22Rv1 (cell line): ENCODE data around the gene MATN4.

Experiments
- ZFX ChIP-seq: fragments of 450-650 bp; IDR thresholded peaks from 2 replicates; pipeline ENCODE4 v1.6.1; 2017; ENCODE audit warnings: antibody characterized with exemption, borderline replicate concordance
- TF ChIP-seq, protein P1 (sequence below): fragments of 450-650 bp; IDR thresholded peaks from 2 replicates; pipeline ENCODE4 v1.5.1; 2017; ENCODE audit warnings: mild to moderate bottlenecking

DNA sequence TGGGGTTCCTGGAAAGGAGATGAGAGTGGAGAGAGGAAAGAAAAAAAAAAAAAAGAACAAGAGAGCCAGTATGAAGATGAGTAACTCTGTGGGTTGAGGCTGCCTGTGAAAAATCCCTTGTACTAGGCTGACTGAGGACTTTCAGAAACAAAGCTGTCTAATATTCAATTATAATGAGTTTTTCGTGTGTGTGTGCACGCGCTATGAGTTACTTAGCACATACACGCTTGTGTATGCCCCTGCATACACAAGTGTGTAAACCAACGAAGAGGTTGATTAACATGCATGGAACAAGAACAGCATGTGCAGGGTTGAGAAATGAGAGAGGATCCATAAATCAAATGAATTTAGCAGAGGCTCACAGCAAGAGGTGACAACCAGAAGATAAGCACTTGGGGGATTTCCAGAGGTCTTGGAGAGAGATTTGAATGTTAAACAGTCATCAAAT lies 6.3 kb downstream of the MATN4 start:
- TF ChIP-seq, protein P1, sequence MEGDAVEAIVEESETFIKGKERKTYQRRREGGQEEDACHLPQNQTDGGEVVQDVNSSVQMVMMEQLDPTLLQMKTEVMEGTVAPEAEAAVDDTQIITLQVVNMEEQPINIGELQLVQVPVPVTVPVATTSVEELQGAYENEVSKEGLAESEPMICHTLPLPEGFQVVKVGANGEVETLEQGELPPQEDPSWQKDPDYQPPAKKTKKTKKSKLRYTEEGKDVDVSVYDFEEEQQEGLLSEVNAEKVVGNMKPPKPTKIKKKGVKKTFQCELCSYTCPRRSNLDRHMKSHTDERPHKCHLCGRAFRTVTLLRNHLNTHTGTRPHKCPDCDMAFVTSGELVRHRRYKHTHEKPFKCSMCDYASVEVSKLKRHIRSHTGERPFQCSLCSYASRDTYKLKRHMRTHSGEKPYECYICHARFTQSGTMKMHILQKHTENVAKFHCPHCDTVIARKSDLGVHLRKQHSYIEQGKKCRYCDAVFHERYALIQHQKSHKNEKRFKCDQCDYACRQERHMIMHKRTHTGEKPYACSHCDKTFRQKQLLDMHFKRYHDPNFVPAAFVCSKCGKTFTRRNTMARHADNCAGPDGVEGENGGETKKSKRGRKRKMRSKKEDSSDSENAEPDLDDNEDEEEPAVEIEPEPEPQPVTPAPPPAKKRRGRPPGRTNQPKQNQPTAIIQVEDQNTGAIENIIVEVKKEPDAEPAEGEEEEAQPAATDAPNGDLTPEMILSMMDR: no peak
- no peak for TF ChIP-seq ZFX
